MCF 10A (cell line): ENCODE data around the gene KAT2B. TPM values are rescaled to one million over a fixed set of nuclear protein-coding genes. Genes with fewer than 3 reads are reported as not detected.

Experiments used
- BruUV-seq: library from RNA; stranded (reverse); fragments of 400-500 nt; replicated peaks from 2 replicates; lab custom pipeline; 2021; lab: Mats Ljungman, UMichigan
- CTCF ChIA-PET: fragments of 300-600 bp; sonication (Branson Sonifier 250); formaldehyde crosslinking; extraction: SDS; loops from one replicate; lab custom pipeline; 2021; ENCODE audit warnings: antibody characterized with exemption, inconsistent platforms; lab: Yijun Ruan, JAX
- POLR2A ChIA-PET: fragments of 300-600, 350-650 bp; sonication (Branson Sonifier 250); formaldehyde crosslinking; extraction: SDS; loops from one replicate; lab custom pipeline; 2020; ENCODE audit warnings: antibody characterized with exemption, inconsistent platforms; lab: Yijun Ruan, JAX
- DNase-seq: peaks from one replicate; pipeline ENCODE4 v3.0.0-alpha.2; 2018; ENCODE audit not compliant: unreplicated experiment
- H3K27ac Mint-ChIP-seq: one replicate; pipeline ENCODE4 v1.8.0; 2022; ENCODE audit warnings: mild to moderate bottlenecking, low read depth, mixed read lengths; ENCODE audit not compliant: unreplicated experiment
- H3K27me3 Mint-ChIP-seq: one replicate; pipeline ENCODE4 v1.8.0; 2022; ENCODE audit warnings: mixed read lengths; ENCODE audit not compliant: insufficient read depth, unreplicated experiment
- H3K36me3 Mint-ChIP-seq: one replicate; pipeline ENCODE4 v1.8.0; 2022; ENCODE audit warnings: mild to moderate bottlenecking, moderate library complexity, mixed read lengths; ENCODE audit not compliant: insufficient read depth, unreplicated experiment
- H3K4me1 Mint-ChIP-seq: one replicate; pipeline ENCODE4 v1.8.0; 2022; ENCODE audit warnings: mixed read lengths; ENCODE audit not compliant: insufficient read depth, unreplicated experiment
- H3K4me3 Mint-ChIP-seq: one replicate; pipeline ENCODE4 v1.8.0; 2022; ENCODE audit warnings: mild to moderate bottlenecking, moderate library complexity, mixed read lengths; ENCODE audit not compliant: unreplicated experiment
- H3K9me3 Mint-ChIP-seq: one replicate; pipeline ENCODE4 v1.8.0; 2022; ENCODE audit warnings: mixed read lengths; ENCODE audit not compliant: unreplicated experiment
- CTCF ChIP-seq: fragments of 200-600 bp; IDR thresholded peaks from one replicate; pipeline ENCODE4 v1.8.0; 2022; ENCODE audit warnings: antibody characterized with exemption, mild to moderate bottlenecking; ENCODE audit not compliant: unreplicated experiment
- intact Hi-C: fragments of 100-400 bp; cut with micrococcal nuclease; formaldehyde crosslinking; loops from 2 replicates; pipeline ENCODE4 v1.14.1; 2022
- total RNA-seq: library from RNA; stranded (reverse); gene quantifications from 2 replicates; pipeline ENCODE4 v1.2.3, GENCODE V29; 2022

Gene KAT2B
- total RNA-seq, 1 experiment from 2014 or later, result 9.4 TPM

DNA sequence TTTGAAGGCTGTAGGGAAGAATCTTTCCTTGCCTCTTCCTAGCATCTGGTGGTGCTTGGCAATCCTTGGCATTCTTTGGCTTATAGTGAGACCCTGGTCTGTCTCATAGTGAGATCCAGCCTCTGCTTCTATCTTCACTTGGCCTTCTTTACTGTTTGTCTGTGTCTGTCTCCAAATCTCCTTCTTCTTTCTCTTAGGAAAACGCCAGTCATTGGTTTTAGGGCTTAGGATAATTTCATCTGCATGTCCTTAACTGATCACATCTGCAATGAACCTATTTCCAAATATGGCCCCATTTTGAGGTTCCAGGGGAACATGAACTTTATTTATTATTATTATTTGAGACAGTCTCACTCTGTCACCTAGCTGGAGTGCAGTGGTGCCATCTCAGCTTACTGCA, 25.8 kb downstream of the KAT2B start:
- no peak overlapping the region for H3K27ac Mint-ChIP-seq
- intact Hi-C loops, result no loop called here
- no peak for DNase-seq

GRCh38 chr3:20066850-20067617, 26.8 kb downstream of the KAT2B start:
- ChIA-PET POLR2A (interaction anchor here (1.0 kb wide), 2 partner anchors 12 to 120 kb away, joined by 3 to 4 read pairs; no protein-coding TSS in a partner anchor), CTCF (no interaction called here)
- H3K9me3 Mint-ChIP-seq, result no peaks in the 10 kb centered on the region
- no peaks in the 10 kb centered on the region for H3K36me3 Mint-ChIP-seq
- intact Hi-C loops, result no loop called here
- no peak overlapping the region for H3K27ac Mint-ChIP-seq
- DNase-seq, result no peak
- H3K27me3 Mint-ChIP-seq, result no peaks in the 10 kb centered on the region
- H3K4me3 Mint-ChIP-seq, result no peak overlapping the region
- H3K4me1 Mint-ChIP-seq, result peaks cover 30% of the 10 kb centered on the region
- no peak for TF ChIP-seq CTCF
- no TSS peak for BruUV-seq

More for the DNA sequence above, 25.8 kb downstream of the KAT2B start:
- H3K36me3 Mint-ChIP-seq, result no peaks in the 10 kb centered on the region
- BruUV-seq, result no TSS peak
- H3K9me3 Mint-ChIP-seq, result no peaks in the 10 kb centered on the region
- CTCF ChIA-PET, result no interaction called here
- POLR2A ChIA-PET, result no interaction called here
- no peaks in the 10 kb centered on the region for H3K27me3 Mint-ChIP-seq
- no peak for TF ChIP-seq CTCF
- no peak overlapping the region for H3K4me3 Mint-ChIP-seq
- peaks cover 34% of the 10 kb centered on the region for H3K4me1 Mint-ChIP-seq

DNA sequence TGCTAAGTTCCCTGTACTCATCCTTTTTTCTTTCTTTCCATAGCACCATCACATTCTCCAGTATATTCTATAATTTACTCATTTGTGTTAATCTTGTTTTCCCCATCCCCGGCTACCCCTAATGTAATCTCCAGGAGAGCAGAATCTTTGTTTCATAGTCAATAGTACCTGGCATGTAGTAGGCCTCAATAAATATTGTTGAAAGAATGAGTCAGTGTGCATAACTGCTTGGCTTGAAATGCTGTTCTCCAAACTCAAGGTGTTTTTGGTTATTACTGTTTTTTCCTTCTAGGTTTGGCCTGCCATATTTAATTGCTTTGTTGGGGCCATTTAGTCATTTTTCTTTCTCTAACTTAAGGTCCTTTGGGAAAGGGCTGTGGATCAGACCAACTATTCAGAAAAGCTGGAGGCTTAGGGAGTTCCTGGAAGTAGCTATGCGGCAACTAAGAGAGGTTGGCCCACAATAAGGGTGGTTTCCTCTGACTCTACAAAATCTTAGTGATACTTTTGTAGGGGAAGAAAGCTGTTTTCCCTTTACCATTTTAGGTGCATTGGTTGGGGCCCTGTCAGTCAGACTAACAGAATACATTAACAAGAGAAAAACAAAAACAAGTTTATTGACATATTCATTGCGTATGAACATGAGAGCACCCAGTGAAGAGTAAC, 28.4 kb downstream of the KAT2B start:
- Mint-ChIP-seq H3K36me3 (no peaks in the 10 kb centered on the region), H3K9me3 (no peaks in the 10 kb centered on the region), H3K27me3 (no peaks in the 10 kb centered on the region), H3K4me1 (peaks cover 30% of the 10 kb centered on the region), H3K4me3 (no peak overlapping the region), H3K27ac (peak overlapping the region; percentile 30)
- BruUV-seq, result no TSS peak
- CTCF ChIA-PET, result interaction anchor here (0.7 kb wide), 2 partner anchors 51 to 184 kb away, joined by 3 to 4 read pairs; no protein-coding TSS in a partner anchor
- intact Hi-C loops, result no loop called here
- POLR2A ChIA-PET, result interaction anchor here (1.1 to 1.2 kb wide), 2 partner anchors 10 to 121 kb away, joined by 3 read pairs; no protein-coding TSS in a partner anchor
- TF ChIP-seq CTCF, result no peak
- no peak for DNase-seq

DNA sequence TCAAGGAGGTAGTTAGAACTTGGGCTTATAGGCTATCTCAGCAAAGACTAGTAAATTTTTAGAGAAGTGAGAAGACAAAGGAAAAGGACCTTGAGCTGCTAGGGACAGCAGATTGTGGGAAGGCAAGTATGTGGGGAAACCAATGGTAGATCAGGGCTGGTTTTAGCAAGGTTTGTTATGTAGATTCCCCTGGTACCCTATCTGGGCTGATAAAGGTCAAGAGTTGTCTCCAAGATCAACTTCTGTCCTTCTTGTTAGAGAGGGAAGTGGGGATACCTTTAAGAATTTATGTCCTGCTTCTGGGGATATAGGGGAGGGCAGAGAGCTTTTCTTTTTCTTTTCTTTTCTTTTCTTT, 28.9 kb downstream of the KAT2B start:
- no peaks in the 10 kb centered on the region for H3K27me3 Mint-ChIP-seq
- TF ChIP-seq CTCF, result no peak
- BruUV-seq, result no TSS peak
- H3K36me3 Mint-ChIP-seq, result no peaks in the 10 kb centered on the region
- no peak overlapping the region for H3K4me3 Mint-ChIP-seq
- H3K9me3 Mint-ChIP-seq, result no peaks in the 10 kb centered on the region
- peak overlapping the region; percentile 30 for H3K27ac Mint-ChIP-seq
- peaks cover 30% of the 10 kb centered on the region for H3K4me1 Mint-ChIP-seq
- intact Hi-C loops, result no loop called here
- ChIA-PET POLR2A (interaction anchor here (1.1 to 1.2 kb wide), 2 partner anchors 9 to 121 kb away, joined by 3 read pairs; no protein-coding TSS in a partner anchor), CTCF (interaction anchor here (0.6 to 0.7 kb wide), 2 partner anchors 51 to 69 kb away, joined by 4 to 6 read pairs; no protein-coding TSS in a partner anchor)
- no peak for DNase-seq
